ENCODE measurements around the gene RGS12. TPM values are rescaled to one million over a fixed set of nuclear protein-coding genes. Genes with fewer than 3 reads are reported as not detected.
A peak's percentile ranks its signal among the peaks of the same experiment; 100 is the strongest.

Gene RGS12
- total RNA-seq, 1 experiment from 2014 or later = 14.4 TPM

- in situ Hi-C loops (cut with HindIII; ENCODE audit: low sequenced_read_pairs) = no loop called here
- peak; percentile 65 for DNase-seq (ENCODE audit: low spot score)
Measured at GRCh38 chr4:3303923-3304710, 11.3 kb downstream of the RGS12 start.

GRCh38 chr4:3304831-3305609 is 12.2 kb downstream of the RGS12 start:
- in situ Hi-C loops (cut with HindIII; ENCODE audit: low sequenced_read_pairs) = no loop called here
- DNase-seq (ENCODE audit: low spot score) = peak; percentile 73

DNA sequence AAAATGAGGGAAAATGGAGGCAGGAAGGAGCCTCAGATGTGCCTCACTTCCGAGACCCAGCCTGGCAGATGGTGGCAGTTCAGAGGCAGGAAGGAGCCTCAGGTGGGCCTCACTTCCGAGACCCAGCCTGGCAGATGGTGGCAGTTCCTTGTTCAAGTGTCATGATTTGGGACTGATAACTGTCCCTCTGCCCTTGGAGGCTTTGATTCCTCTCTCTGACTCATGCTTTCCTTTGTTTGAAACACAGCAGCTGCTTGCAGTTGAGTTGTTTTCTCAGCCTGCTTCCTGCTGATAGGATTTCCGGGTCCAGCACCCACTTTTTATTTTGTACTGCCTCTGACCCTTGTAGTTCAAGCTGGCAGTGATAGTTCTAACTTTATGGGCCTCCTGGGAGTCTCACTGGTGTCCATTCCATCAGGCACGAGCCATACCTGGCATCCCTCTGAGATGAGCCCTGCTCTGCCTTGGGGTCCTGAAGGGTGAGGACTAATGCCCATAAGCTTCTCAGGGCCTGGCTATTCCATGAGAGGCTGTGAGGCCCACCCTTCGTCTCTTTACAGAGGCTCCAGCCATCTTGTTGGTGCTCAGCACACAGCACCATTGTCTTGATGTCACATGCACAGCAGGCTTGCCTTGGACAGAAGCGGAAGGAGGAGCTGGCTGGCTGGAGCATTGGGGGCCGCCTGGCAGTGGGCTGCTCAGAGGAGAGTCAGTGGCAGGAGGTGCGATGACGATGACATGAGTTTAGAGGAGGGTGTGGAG is 13.0 kb downstream of the RGS12 start:
- peak; percentile 39 for DNase-seq (ENCODE audit: low spot score)
- in situ Hi-C loops (cut with HindIII; ENCODE audit: low sequenced_read_pairs) = no loop called here

GRCh38 chr4:3306450-3306849 is 13.6 kb downstream of the RGS12 start:
- no peak for DNase-seq (ENCODE audit: low spot score)
- in situ Hi-C loops (cut with HindIII; ENCODE audit: low sequenced_read_pairs) = no loop called here

GRCh38 chr4:3307060-3307459 is 14.2 kb downstream of the RGS12 start:
- no peak for DNase-seq (ENCODE audit: low spot score)
- in situ Hi-C loops (cut with HindIII; ENCODE audit: low sequenced_read_pairs) = no loop called here

DNA sequence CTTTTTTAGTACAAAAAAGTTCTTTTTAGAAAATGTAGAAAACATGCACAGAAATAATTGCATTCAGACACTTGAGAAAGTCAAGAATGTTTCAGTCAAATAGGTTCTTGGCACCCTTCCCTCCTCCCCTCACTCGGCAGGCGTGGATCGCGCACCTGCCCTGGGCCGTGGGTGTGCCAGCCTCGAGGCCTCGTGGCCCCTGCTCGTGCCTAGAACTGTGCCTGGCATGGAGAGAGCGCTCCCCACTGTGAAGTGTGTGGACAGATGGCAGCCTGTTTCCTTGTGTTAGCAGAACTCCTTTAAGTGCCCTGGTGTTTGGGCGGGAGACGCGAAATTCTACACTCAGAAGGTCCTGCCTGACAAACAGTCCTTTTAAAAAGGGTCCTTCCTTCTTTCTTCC is 14.7 kb downstream of the RGS12 start:
- DNase-seq (ENCODE audit: low spot score) = no peak
- in situ Hi-C loops (cut with HindIII; ENCODE audit: low sequenced_read_pairs) = no loop called here

- in situ Hi-C loops (cut with HindIII; ENCODE audit: low sequenced_read_pairs) = no loop called here
- peak; percentile 63 for DNase-seq (ENCODE audit: low spot score)
Measured at GRCh38 chr4:3307891-3308575, 15.2 kb downstream of the RGS12 start.

DNA sequence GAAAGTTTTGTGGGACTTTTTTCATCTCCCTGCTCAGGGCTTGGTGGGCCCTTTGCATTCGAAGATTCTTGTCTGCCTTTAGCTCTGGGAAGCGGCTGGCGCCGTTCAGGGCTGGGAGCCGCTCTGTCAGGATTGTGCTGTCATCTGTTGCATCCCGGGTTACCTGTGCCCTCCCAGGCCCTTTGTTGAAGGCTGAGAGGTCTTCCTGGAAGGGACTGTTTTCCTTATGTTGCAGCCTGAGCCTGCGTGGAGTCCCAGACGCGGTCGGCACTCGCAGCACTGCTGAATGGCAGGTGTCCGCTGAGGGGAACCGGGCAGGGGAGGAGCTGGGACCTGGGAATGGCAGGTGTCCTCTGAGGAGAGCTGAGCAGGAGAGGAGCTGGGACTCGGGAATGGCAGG is 15.9 kb downstream of the RGS12 start:
- DNase-seq (ENCODE audit: low spot score) = no peak
- in situ Hi-C loops (cut with HindIII; ENCODE audit: low sequenced_read_pairs) = no loop called here

DNA sequence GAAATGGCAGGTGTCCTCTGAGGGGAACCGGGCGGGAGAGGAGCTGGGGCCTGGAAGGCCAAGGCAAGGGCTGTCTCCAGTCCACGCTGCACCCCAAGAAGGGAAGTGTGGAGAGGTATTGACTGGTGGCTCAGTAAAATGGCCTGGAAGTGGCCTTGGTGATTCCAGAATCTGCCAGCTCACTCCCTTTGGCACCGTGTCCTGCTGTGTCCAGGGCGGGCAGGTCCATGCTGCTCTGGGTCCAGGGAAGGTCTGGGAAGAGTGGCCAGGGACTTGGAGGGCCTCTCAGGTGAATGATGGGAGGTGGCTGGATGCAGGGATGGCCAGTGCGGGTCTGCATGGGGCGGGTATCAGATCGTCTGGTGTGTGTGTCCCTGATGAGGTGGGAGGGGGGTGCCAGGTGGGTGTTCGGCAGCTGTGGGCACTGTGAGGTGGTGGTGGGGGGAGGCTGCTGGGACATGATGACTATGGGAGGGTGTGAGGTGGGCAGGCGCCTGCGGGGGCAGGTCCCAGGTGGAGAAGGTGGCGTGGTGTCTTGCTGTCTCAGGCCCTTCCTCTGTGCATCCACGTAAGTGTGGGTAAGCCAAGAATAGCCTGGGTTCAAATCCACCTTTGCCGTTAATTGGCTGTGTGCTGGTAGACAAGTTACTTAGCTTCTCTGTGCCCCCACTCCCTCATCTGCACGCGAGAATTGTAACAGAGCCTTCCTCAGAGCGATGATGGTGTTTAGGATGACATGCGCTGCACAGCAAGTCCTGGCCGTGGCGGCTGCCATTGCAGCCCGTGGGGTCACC is 17.7 kb downstream of the RGS12 start:
- in situ Hi-C loops (cut with HindIII; ENCODE audit: low sequenced_read_pairs) = no loop called here
- no peak for DNase-seq (ENCODE audit: low spot score)

DNA sequence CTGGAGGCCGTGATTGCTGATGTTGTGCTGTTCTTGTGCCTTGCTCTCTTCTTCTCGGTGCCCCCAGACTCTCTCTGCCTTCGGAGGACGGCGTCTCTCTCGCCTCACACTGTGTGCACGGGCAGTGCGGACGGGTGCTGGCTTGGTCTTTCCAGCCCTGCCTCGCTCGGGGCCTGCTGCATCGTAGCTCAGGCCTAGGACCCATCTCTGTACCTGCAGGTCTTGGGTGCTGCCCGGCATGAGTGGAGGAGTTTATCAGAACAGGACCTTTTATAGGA is 18.2 kb downstream of the RGS12 start:
- in situ Hi-C loops (cut with HindIII; ENCODE audit: low sequenced_read_pairs) = no loop called here
- DNase-seq (ENCODE audit: low spot score) = no peak

GRCh38 chr4:3311489-3312171 is 18.8 kb downstream of the RGS12 start:
- in situ Hi-C loops (cut with HindIII; ENCODE audit: low sequenced_read_pairs) = no loop called here
- no peak for DNase-seq (ENCODE audit: low spot score)

DNA sequence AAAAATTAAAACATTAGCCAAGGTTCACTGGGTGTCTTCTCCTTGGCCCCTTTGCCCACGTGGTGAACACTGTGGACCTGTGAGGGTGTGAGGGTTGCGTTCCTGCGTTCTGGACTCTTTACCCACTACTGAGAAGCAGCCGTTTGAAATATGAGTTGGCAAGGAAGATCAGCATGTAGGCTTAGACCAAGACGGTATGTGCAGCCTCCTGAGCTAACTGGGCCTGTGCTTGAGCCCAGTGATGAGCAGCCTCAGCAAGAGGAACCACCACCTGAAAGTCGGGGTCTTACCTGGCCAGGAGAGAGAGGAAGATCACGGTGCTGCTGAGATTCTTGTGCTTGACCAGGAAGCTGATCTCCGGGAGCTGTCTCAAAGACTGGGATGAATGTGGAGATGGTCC is 19.5 kb downstream of the RGS12 start:
- DNase-seq (ENCODE audit: low spot score) = no peak
- in situ Hi-C loops (cut with HindIII; ENCODE audit: low sequenced_read_pairs) = no loop called here

GRCh38 chr4:3313139-3313538 is 20.3 kb downstream of the RGS12 start:
- DNase-seq (ENCODE audit: low spot score) = no peak
- in situ Hi-C loops (cut with HindIII; ENCODE audit: low sequenced_read_pairs) = no loop called here

- no peak for DNase-seq (ENCODE audit: low spot score)
- in situ Hi-C loops (cut with HindIII; ENCODE audit: low sequenced_read_pairs) = no loop called here
Measured at GRCh38 chr4:3313556-3314228, 20.9 kb downstream of the RGS12 start.

- in situ Hi-C loops (cut with HindIII; ENCODE audit: low sequenced_read_pairs) = no loop called here
Measured at GRCh38 chr4:3314706-3315260, 22.0 kb downstream of the RGS12 start.

GRCh38 chr4:3315566-3315965 is 22.7 kb downstream of the RGS12 start:
- in situ Hi-C loops (cut with HindIII; ENCODE audit: low sequenced_read_pairs) = no loop called here
- no peak for DNase-seq (ENCODE audit: low spot score)

More at GRCh38 chr4:3314706-3315260, 22.0 kb downstream of the RGS12 start:
- DNase-seq (ENCODE audit: low spot score) = no peak

- in situ Hi-C loops (cut with HindIII; ENCODE audit: low sequenced_read_pairs) = no loop called here
- DNase-seq (ENCODE audit: low spot score) = no peak
Measured at GRCh38 chr4:3316146-3316545, 23.3 kb downstream of the RGS12 start.

Data from G401 (cell line).